K562 (cell line): ENCODE data around the gene PALLD. TPM values are rescaled to one million over a fixed set of nuclear protein-coding genes. Genes with fewer than 3 reads are reported as not detected.

Experiments used
- ATF7 ChIP-seq: fragments of 450-650 bp; IDR thresholded peaks from 2 replicates; pipeline ENCODE4 v1.7.1; 2014; ENCODE audit warnings: mild to moderate bottlenecking, moderate library complexity
- BRD4 ChIP-seq: fragments of 200-600 bp; sonication (generic); IDR thresholded peaks from 2 replicates; pipeline ENCODE4 v1.6.1; 2017; ENCODE audit warnings: inconsistent platforms
- ZNF274 ChIP-seq: IDR thresholded peaks from 2 replicates; pipeline ENCODE4 v1.6.1; 2011; ENCODE audit warnings: low read depth, mild to moderate bottlenecking, low read length, moderate library complexity, borderline replicate concordance
- ZNF695 ChIP-seq: fragments of 450-650 bp; formaldehyde crosslinking; IDR thresholded peaks from 2 replicates; pipeline ENCODE4 v1.4.0; 2020; ENCODE audit warnings: mild to moderate bottlenecking, moderate library complexity
- ZSCAN29 ChIP-seq: fragments of 450-650 bp; IDR thresholded peaks from 2 replicates; pipeline ENCODE4 v1.6.1; 2017
- polyA plus RNA-seq, 8 experiments: library from polyadenylated mRNA; depleted of rRNA in 4 of 8; stranded (reverse) in 5 of 8; unstranded in 3 of 8; fragments of >200 nt; fragmentation: Nextera tagmentation in 2 of 8; fragmentation: Illumina TruSeq in 1 of 8; extraction: Ambion mirVana in 2 of 8; extraction: Trizol in 1 of 8; gene quantifications; 2 replicates each; pipeline versions ENCODE4 v1.2.1 to v1.2.3, GENCODE V29; 2011 to 2014; ENCODE audit warnings: inconsistent platforms in 1 of 8, missing spikeins in 1 of 8
- total RNA-seq, 7 experiments: library from RNA; depleted of rRNA in 6 of 7; stranded (reverse); fragments of >200 nt in 6 of 7; fragmentation: Illumina TruSeq in 2 of 7; extraction: Trizol in 2 of 7; gene quantifications; 2 replicates each; pipeline versions ENCODE4 v1.2.1 to v1.2.3, GENCODE V29; 2011 to 2021; ENCODE audit warnings: low replicate concordance in 1 of 7
- TF ChIP-seq, protein P1 (sequence below): fragments of 250-450 bp; sonication (Bioruptor Pico); IDR thresholded peaks from 2 replicates; pipeline ENCODE4 v1.8.0; 2021; ENCODE audit warnings: mild to moderate bottlenecking, moderate library complexity
- TF ChIP-seq, protein P2 (sequence below): fragments of 450-650 bp; IDR thresholded peaks from 2 replicates; pipeline ENCODE4 v1.6.1; 2016; ENCODE audit warnings: low read depth

The PALLD gene
- total and polyA plus RNA-seq, 9 of the 15 experiments (the other 6 are each of a cell fraction or from before 2014, with no cell fraction given): 0.01 to 0.35 (median 0.06) TPM; not detected in 3

GRCh38 chr4:168540503-168541265, 43.8 kb downstream of the PALLD start (continued):
- TF ChIP-seq, protein P1, sequence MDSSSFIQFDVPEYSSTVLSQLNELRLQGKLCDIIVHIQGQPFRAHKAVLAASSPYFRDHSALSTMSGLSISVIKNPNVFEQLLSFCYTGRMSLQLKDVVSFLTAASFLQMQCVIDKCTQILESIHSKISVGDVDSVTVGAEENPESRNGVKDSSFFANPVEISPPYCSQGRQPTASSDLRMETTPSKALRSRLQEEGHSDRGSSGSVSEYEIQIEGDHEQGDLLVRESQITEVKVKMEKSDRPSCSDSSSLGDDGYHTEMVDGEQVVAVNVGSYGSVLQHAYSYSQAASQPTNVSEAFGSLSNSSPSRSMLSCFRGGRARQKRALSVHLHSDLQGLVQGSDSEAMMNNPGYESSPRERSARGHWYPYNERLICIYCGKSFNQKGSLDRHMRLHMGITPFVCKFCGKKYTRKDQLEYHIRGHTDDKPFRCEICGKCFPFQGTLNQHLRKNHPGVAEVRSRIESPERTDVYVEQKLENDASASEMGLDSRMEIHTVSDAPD (CRISPR knock-in tag): no peak
- no peak for TF ChIP-seq ZSCAN29
- no peak for TF ChIP-seq BRD4
- TF ChIP-seq, protein P2, sequence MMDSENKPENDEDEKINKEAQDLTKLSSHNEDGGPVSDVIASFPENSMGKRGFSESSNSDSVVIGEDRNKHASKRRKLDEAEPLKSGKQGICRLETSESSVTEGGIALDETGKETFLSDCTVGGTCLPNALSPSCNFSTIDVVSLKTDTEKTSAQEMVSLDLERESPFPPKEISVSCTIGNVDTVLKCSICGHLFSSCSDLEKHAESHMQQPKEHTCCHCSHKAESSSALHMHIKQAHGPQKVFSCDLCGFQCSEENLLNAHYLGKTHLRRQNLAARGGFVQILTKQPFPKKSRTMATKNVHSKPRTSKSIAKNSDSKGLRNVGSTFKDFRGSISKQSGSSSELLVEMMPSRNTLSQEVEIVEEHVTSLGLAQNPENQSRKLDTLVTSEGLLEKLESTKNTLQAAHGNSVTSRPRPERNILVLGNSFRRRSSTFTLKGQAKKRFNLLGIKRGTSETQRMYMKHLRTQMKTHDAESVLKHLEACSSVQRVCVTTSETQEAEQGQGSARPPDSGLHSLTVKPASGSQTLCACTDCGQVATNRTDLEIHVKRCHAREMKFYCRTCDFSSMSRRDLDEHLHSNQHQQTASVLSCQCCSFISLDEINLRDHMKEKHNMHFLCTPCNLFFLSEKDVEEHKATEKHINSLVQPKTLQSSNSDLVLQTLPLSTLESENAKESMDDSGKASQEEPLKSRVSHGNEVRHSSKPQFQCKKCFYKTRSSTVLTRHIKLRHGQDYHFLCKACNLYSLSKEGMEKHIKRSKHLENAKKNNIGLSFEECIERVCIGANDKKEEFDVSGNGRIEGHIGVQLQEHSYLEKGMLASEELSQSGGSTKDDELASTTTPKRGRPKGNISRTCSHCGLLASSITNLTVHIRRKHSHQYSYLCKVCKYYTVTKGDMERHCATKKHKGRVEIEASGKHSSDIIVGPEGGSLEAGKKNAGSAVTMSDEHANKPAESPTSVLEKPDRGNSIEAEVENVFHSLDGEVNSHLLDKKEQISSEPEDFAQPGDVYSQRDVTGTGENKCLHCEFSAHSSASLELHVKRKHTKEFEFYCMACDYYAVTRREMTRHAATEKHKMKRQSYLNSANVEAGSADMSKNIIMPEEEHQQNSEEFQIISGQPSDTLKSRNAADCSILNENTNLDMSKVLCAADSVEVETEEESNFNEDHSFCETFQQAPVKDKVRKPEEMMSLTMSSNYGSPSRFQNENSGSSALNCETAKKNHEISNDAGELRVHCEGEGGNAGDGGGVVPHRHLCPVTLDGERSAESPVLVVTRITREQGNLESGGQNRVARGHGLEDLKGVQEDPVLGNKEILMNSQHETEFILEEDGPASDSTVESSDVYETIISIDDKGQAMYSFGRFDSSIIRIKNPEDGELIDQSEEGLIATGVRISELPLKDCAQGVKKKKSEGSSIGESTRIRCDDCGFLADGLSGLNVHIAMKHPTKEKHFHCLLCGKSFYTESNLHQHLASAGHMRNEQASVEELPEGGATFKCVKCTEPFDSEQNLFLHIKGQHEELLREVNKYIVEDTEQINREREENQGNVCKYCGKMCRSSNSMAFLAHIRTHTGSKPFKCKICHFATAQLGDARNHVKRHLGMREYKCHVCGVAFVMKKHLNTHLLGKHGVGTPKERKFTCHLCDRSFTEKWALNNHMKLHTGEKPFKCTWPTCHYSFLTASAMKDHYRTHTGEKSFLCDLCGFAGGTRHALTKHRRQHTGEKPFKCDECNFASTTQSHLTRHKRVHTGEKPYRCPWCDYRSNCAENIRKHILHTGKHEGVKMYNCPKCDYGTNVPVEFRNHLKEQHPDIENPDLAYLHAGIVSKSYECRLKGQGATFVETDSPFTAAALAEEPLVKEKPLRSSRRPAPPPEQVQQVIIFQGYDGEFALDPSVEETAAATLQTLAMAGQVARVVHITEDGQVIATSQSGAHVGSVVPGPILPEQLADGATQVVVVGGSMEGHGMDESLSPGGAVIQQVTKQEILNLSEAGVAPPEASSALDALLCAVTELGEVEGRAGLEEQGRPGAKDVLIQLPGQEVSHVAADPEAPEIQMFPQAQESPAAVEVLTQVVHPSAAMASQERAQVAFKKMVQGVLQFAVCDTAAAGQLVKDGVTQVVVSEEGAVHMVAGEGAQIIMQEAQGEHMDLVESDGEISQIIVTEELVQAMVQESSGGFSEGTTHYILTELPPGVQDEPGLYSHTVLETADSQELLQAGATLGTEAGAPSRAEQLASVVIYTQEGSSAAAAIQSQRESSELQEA: no peak
- TF ChIP-seq ZNF274: no peak
- no peak for TF ChIP-seq ATF7
- TF ChIP-seq ZNF695: no peak
